K562 (cell line): ENCODE data around the gene PCSK5. TPM values are rescaled to one million over a fixed set of nuclear protein-coding genes. Genes with fewer than 3 reads are reported as not detected.

ENCODE experiments used
- ATAC-seq: fragments of 200-7000 bp; cut with Tn5 transposase; 3 replicates; pipeline ENCODE4 v1.9.1; 2020; ENCODE audit warnings: moderate library complexity
- BruUV-seq: library from RNA; stranded (reverse); fragments of 400-500 nt; replicated peaks from 2 replicates; lab custom pipeline; 2021; lab: Mats Ljungman, UMichigan
- CTCF ChIA-PET: fragments of 300-600 bp; formaldehyde crosslinking; extraction: SDS; loops from one replicate; lab custom pipeline; 2021; ENCODE audit warnings: low intra/inter-chr PET ratio; lab: Yijun Ruan, JAX
- POLR2A ChIA-PET: fragments of 300-600, 350-650 bp; sonication (Branson Sonifier 250); formaldehyde crosslinking; extraction: SDS; loops from one replicate; lab custom pipeline; 2021; ENCODE audit warnings: antibody characterized with exemption, inconsistent platforms; lab: Yijun Ruan, JAX
- DNase-seq, 4 experiments: peaks; one replicate each; pipeline versions ENCODE4 v3.0.0 to v3.0.0-alpha.2; 2011 to 2018; ENCODE audit warnings: low spot score in 3 of 4, mixed read lengths in 3 of 4; ENCODE audit errors: extremely low read depth in 1 of 4
- FAIRE-seq: peaks from 2 replicates; lab custom pipeline; 2011; peaks lifted over from hg19 to GRCh38; lab: Jason Lieb, UNC
- H2AFZ ChIP-seq: 2 replicates; pipeline ENCODE4 v1.6.0; 2011; ENCODE audit warnings: low read depth, low read length, control low read depth, inconsistent platforms
- H3K27ac ChIP-seq: fragments of 200-600 bp; 3 replicates; pipeline ENCODE4 v1.8.0; 2011; ENCODE audit warnings: low read depth, mild to moderate bottlenecking, control low read depth, inconsistent platforms, low read length, moderate library complexity, mixed read lengths; ENCODE audit errors: extremely low read depth
- H3K27me3 ChIP-seq, 2 experiments: fragments of 300-600 bp in 1 of 2; 2 replicates in 1 of 2; 3 replicates in 1 of 2; pipeline versions ENCODE4 v1.6.0 to v1.8.0; 2011; ENCODE audit warnings: inconsistent platforms in 2 of 2, low read length in 2 of 2, mild to moderate bottlenecking in 1 of 2, mixed read lengths in 1 of 2, moderate library complexity in 1 of 2; ENCODE audit not compliant: control insufficient read depth in 2 of 2, insufficient read depth in 2 of 2
- H3K36me3 ChIP-seq: fragments of 300-600 bp; 3 replicates; pipeline ENCODE4 v1.8.0; 2011; ENCODE audit warnings: mild to moderate bottlenecking, low read length, inconsistent platforms; ENCODE audit not compliant: control insufficient read depth, insufficient read depth
- H3K4me1 ChIP-seq, 2 experiments: fragments of 200-600 bp in 1 of 2; replicated peaks in 1 of 2; 2 replicates in 1 of 2; 3 replicates in 1 of 2; pipeline versions ENCODE4 v1.5.1 to v1.8.0; 2011; ENCODE audit warnings: inconsistent platforms in 2 of 2, low read length in 2 of 2, mild to moderate bottlenecking in 1 of 2, mixed read lengths in 1 of 2, moderate library complexity in 1 of 2; ENCODE audit not compliant: control insufficient read depth in 2 of 2, insufficient read depth in 2 of 2
- H3K4me2 ChIP-seq: 2 replicates; pipeline ENCODE4 v1.6.1; 2011; ENCODE audit warnings: low read length, control low read depth, inconsistent platforms, mixed read lengths; ENCODE audit not compliant: insufficient read depth
- H3K4me3 ChIP-seq: fragments of 200-600 bp; sonication (generic), shearing (Covaris generic); 2 replicates; pipeline ENCODE4 v1.5.1; 2016; ENCODE audit warnings: control low read depth, inconsistent platforms
- H3K79me2 ChIP-seq: fragments of 200-600 bp; 3 replicates; pipeline ENCODE4 v1.8.0; 2011; ENCODE audit warnings: low read length, inconsistent platforms; ENCODE audit not compliant: control insufficient read depth, insufficient read depth
- H3K9ac ChIP-seq, 2 experiments: 2 replicates each; pipeline versions ENCODE4 v1.6.0 to v1.6.1; 2011; ENCODE audit warnings: low read depth in 2 of 2, low read length in 2 of 2, control low read depth in 1 of 2, inconsistent platforms in 1 of 2, mild to moderate bottlenecking in 1 of 2, mixed read lengths in 1 of 2; ENCODE audit not compliant: insufficient read depth in 1 of 2
- H3K9me1 ChIP-seq: one replicate; pipeline ENCODE4 v1.6.0; 2011; ENCODE audit warnings: inconsistent platforms, mild to moderate bottlenecking, low read length, moderate library complexity; ENCODE audit not compliant: control insufficient read depth, insufficient read depth
- H3K9me3 ChIP-seq: replicated peaks from 2 replicates; pipeline ENCODE4 v1.5.1; 2011; ENCODE audit warnings: low read depth, low read length, inconsistent platforms; ENCODE audit not compliant: control insufficient read depth, insufficient read depth
- H4K20me1 ChIP-seq: replicated peaks from 2 replicates; pipeline ENCODE4 v1.6.1; 2011; ENCODE audit warnings: low read length, inconsistent platforms, mixed read lengths; ENCODE audit not compliant: control insufficient read depth, insufficient read depth
- CBFB ChIP-seq: sonication (generic); formaldehyde crosslinking; IDR thresholded peaks from 2 replicates; pipeline ENCODE4 v1.4.0; 2020; ENCODE audit warnings: mild to moderate bottlenecking, missing genetic modification reagents
- HNRNPK ChIP-seq: fragments of 200-400 bp; formaldehyde crosslinking; IDR thresholded peaks from one replicate; pipeline ENCODE4 v1.6.1; 2018; ENCODE audit warnings: mild to moderate bottlenecking, low read depth, low read length; ENCODE audit not compliant: poor library complexity, severe bottlenecking
- JUN ChIP-seq, 2 experiments: sonication (generic) in 1 of 2; formaldehyde crosslinking in 1 of 2; IDR thresholded peaks; 2 replicates each; pipeline versions ENCODE4 v1.6.1 to v1.8.0; 2012 to 2022; ENCODE audit warnings: borderline replicate concordance in 2 of 2, mild to moderate bottlenecking in 2 of 2, improper control_type of control experiment in 1 of 2, low read depth in 1 of 2, low read length in 1 of 2, missing genetic modification reagents in 1 of 2
- MBD2 ChIP-seq: sonication (generic); IDR thresholded peaks from 2 replicates; pipeline ENCODE4 v1.6.1; 2016; ENCODE audit warnings: low read depth, borderline replicate concordance
- NR2C1 ChIP-seq, 2 experiments: fragments of 450-650 bp; IDR thresholded peaks; 2 replicates each; pipeline ENCODE4 v1.6.1; 2017; ENCODE audit warnings: mild to moderate bottlenecking in 2 of 2, antibody characterized with exemption in 1 of 2, inconsistent platforms in 1 of 2, missing compliant biosample characterization in 1 of 2, missing genetic modification characterization in 1 of 2
- SMAD4 ChIP-seq: fragments of 250-450 bp; sonication (Bioruptor Pico); conservative IDR thresholded peaks from 2 replicates; pipeline ENCODE4 v1.8.0; 2021; ENCODE audit warnings: inconsistent platforms, mild to moderate bottlenecking, moderate library complexity
- U2AF2 ChIP-seq: fragments of 200-400 bp; formaldehyde crosslinking; optimal IDR thresholded peaks from 2 replicates; pipeline ENCODE3; 2017; ENCODE audit warnings: low read depth, mild to moderate bottlenecking, low read length
- ZNF24 ChIP-seq: fragments of 450-650 bp; IDR thresholded peaks from 2 replicates; pipeline ENCODE4 v1.6.1; 2016
- ZNF384 ChIP-seq: IDR thresholded peaks from 2 replicates; pipeline ENCODE4 v1.6.1; 2012; ENCODE audit warnings: low read depth, low read length, improper control_type of control experiment
- ZNF436 ChIP-seq: fragments of 250-450, 450-650 bp; sonication (Bioruptor Pico); formaldehyde crosslinking; IDR thresholded peaks from 2 replicates; pipeline ENCODE4 v1.7.0; 2020; ENCODE audit warnings: mild to moderate bottlenecking
- ZNF668 ChIP-seq: fragments of 250-450 bp; sonication (Bioruptor Pico); IDR thresholded peaks from 2 replicates; pipeline ENCODE4 v1.8.0; 2022; ENCODE audit warnings: mild to moderate bottlenecking, inconsistent platforms
- WGBS: fragments of 100-300 bp; shearing (Covaris generic); methylation state at CpG from one replicate; pipeline ENCODE4 v1.1.6; 2016; ENCODE audit warnings: low coverage, mixed read lengths; ENCODE audit not compliant: insufficient coverage; ENCODE audit errors: missing lambda C conversion rate; 5-methylcytosine and 5-hydroxymethylcytosine counted together
- in situ Hi-C: fragments of 300-500 bp; cut with MboI; formaldehyde crosslinking; loops from 4 replicates; pipeline ENCODE4 v1.15.0; 2018; ENCODE audit warnings: inconsistent platforms, mixed read lengths
- intact Hi-C: fragments of 100-400 bp; cut with micrococcal nuclease; formaldehyde crosslinking; loops from 2 replicates; pipeline ENCODE4 v1.14.2; 2022
- polyA plus RNA-seq, 8 experiments: library from polyadenylated mRNA; depleted of rRNA in 4 of 8; stranded (reverse) in 5 of 8; unstranded in 3 of 8; fragments of >200 nt; fragmentation: Nextera tagmentation in 2 of 8; fragmentation: Illumina TruSeq in 1 of 8; extraction: Ambion mirVana in 2 of 8; extraction: Trizol in 1 of 8; gene quantifications; 2 replicates each; pipeline versions ENCODE4 v1.2.1 to v1.2.3, GENCODE V29; 2011 to 2014; ENCODE audit warnings: inconsistent platforms in 1 of 8, missing spikeins in 1 of 8
- total RNA-seq, 7 experiments: library from RNA; depleted of rRNA in 6 of 7; stranded (reverse); fragments of >200 nt in 6 of 7; fragmentation: Illumina TruSeq in 2 of 7; extraction: Trizol in 2 of 7; gene quantifications; 2 replicates each; pipeline versions ENCODE4 v1.2.1 to v1.2.3, GENCODE V29; 2011 to 2021; ENCODE audit warnings: low replicate concordance in 1 of 7
- TF ChIP-seq, protein P1 (sequence below): sonication (generic); formaldehyde crosslinking; IDR thresholded peaks from 2 replicates; pipeline ENCODE4 v1.8.0; 2023; ENCODE audit warnings: mild to moderate bottlenecking, missing genetic modification reagents

PCSK5 gene
- total and polyA plus RNA-seq, 9 of the 15 experiments (the other 6 are each of a cell fraction or from before 2014, with no cell fraction given): not detected

- TF ChIP-seq JUN (IDR thresholded peaks at IDR 0.05; ENCODE audit: borderline replicate concordance, low read depth, low read length): no peak
- no peak for TF ChIP-seq JUN (CRISPR knock-in tag; IDR thresholded peaks at IDR 0.05; ENCODE audit: borderline replicate concordance)
- TF ChIP-seq ZNF384: no peak
- no peak for TF ChIP-seq ZNF24
- no peak for TF ChIP-seq SMAD4 (CRISPR knock-in tag)
- TF ChIP-seq, all 486 proteins: peak for 0
Observed at GRCh38 chr9:76026796-76027195, 136.3 kb downstream of the PCSK5 start (continued).

- Histone ChIP-seq H3K36me3 (no peaks in the 10 kb centered on the region), H3K9ac (no peak overlapping the region), H3K27ac (no peak overlapping the region), H4K20me1 (no peaks in the 10 kb centered on the region), H3K4me1 (no peaks in the 10 kb centered on the region), H3K9me3 (no peaks in the 10 kb centered on the region), H3K4me2 (no peak overlapping the region), H3K4me3 (no peak overlapping the region), H3K27me3 (no peaks in the 10 kb centered on the region), H3K9me1 (no peaks in the 10 kb centered on the region), H3K79me2 (no peaks in the 10 kb centered on the region), H2AFZ (no peak overlapping the region)
- DNase-seq: no peak
- no peak for ATAC-seq
- intact Hi-C loops: no loop called here
- FAIRE-seq: no peak
- 0% methylated on average over 3 of the region's 5 CpGs for WGBS
- BruUV-seq: no TSS peak
- TF ChIP-seq NR2C1 (IDR thresholded peaks at IDR 0.05) (no peak), NR2C1 (tag; IDR thresholded peaks at IDR 0.05) (no peak), MBD2 (no peak), ZNF436 (CRISPR knock-in tag) (no peak), U2AF2 (no peak), CBFB (CRISPR knock-in tag) (no peak), ZNF668 (CRISPR knock-in tag) (no peak), HNRNPK (no peak)
- TF ChIP-seq, protein P1, sequence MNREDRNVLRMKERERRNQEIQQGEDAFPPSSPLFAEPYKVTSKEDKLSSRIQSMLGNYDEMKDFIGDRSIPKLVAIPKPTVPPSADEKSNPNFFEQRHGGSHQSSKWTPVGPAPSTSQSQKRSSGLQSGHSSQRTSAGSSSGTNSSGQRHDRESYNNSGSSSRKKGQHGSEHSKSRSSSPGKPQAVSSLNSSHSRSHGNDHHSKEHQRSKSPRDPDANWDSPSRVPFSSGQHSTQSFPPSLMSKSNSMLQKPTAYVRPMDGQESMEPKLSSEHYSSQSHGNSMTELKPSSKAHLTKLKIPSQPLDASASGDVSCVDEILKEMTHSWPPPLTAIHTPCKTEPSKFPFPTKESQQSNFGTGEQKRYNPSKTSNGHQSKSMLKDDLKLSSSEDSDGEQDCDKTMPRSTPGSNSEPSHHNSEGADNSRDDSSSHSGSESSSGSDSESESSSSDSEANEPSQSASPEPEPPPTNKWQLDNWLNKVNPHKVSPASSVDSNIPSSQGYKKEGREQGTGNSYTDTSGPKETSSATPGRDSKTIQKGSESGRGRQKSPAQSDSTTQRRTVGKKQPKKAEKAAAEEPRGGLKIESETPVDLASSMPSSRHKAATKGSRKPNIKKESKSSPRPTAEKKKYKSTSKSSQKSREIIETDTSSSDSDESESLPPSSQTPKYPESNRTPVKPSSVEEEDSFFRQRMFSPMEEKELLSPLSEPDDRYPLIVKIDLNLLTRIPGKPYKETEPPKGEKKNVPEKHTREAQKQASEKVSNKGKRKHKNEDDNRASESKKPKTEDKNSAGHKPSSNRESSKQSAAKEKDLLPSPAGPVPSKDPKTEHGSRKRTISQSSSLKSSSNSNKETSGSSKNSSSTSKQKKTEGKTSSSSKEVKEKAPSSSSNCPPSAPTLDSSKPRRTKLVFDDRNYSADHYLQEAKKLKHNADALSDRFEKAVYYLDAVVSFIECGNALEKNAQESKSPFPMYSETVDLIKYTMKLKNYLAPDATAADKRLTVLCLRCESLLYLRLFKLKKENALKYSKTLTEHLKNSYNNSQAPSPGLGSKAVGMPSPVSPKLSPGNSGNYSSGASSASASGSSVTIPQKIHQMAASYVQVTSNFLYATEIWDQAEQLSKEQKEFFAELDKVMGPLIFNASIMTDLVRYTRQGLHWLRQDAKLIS (CRISPR knock-in tag): no peak
- ChIA-PET POLR2A (no interaction called here), CTCF (no interaction called here)
- in situ Hi-C loops: no loop called here
Observed at GRCh38 chr9:76027416-76027815, 136.9 kb downstream of the PCSK5 start.
